NCI-H1930 (cell line): ENCODE results near the gene COX6B1.
A peak's percentile ranks its signal among the peaks of the same experiment; 100 is the strongest.
"Not testable (repeated sequence)": the region's sequence is repeated elsewhere in the genome, so short reads cannot be mapped to it uniquely, and the experiment has no call there.

Source experiments
- DNase-seq, 2 experiments: peaks; one replicate each; lab custom pipeline; 2025; lab: John Stamatoyannopoulos, UW

COX6B1 gene

GRCh38 chr19:35636651-35637050 is 11.5 kb upstream of the COX6B1 start:
- no peak for DNase-seq

GRCh38 chr19:35637165-35637564 is 11.0 kb upstream of the COX6B1 start:
- DNase-seq: no peak

- no peak for DNase-seq
These were observed 8.8 kb upstream of the COX6B1 start for GRCh38 chr19:35639321-35639639.

- DNase-seq: no peak
These were observed 8.3 kb upstream of the COX6B1 start for GRCh38 chr19:35639863-35640262.

DNA sequence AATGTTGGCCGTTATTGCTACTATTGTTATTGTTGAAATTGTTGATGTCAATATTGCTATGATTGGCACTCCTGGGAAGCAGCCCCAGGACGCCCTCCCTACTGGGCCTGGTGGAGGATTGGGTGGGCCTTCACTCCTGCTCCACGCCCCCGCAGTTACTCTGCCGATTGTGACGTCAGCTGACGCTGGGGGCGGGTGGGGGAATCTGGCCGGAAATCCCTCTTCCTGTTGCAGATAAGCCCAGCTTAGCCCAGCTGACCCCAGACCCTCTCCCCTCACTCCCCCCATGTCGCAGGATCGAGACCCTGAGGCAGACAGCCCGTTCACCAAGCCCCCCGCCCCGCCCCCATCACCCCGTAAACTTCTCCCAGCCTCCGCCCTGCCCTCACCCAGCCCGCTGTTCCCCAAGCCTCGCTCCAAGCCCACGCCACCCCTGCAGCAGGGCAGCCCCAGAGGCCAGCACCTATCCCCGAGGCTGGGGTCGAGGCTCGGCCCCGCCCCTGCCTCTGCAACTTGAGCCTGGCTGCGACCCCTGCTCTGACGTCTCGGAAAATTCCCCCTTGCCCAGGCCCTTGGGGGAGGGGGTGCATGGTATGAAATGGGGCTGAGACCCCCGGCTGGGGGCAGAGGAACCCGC is 6.5 kb upstream of the COX6B1 start, which contains the start of gene ETV2:
Gene ETV2 (plus strand): TSS at position 231 of the 637 bp plus-strand sequence. CDS start 716 bp downstream, outside the sequence.
- DNase-seq: no peak

DNA sequence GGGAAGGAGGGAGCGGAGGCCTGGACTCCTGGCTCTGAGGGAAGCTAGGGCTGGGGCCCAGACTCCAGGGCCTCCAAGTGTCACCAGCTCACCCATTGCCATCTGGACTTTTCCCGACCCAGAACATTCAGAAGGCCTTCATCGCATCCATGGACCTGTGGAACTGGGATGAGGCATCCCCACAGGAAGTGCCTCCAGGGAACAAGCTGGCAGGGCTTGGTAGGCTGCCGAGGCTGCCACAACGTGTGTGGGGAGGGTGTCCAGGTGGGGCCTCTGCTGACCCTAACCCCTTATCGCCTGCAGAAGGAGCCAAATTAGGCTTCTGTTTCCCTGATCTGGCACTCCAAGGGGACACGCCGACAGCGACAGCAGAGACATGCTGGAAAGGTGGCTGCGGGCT is 5.8 kb upstream of the COX6B1 start:
- no peak for DNase-seq

DNA sequence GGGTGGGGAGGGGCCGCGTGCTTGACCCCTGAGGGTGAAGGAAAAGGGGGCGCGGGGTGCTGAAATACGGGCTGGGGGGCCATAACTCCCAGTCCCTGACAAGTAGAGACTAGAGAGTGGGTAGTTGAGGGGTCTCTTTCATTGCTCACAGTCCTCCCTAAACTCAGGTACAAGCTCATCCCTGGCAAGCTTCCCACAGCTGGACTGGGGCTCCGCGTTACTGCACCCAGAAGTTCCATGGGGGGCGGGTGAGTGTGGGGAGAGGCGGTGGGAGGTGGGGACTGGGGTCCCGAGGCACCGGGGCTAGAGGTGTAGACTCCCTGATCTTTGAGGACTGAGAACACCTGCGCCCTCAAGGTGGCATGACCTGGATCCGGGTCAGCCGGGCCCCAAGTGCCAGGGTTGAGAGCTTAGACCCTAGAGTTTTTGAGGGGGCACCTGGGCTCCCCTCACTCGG is 5.3 kb upstream of the COX6B1 start:
- no peak for DNase-seq

DNA sequence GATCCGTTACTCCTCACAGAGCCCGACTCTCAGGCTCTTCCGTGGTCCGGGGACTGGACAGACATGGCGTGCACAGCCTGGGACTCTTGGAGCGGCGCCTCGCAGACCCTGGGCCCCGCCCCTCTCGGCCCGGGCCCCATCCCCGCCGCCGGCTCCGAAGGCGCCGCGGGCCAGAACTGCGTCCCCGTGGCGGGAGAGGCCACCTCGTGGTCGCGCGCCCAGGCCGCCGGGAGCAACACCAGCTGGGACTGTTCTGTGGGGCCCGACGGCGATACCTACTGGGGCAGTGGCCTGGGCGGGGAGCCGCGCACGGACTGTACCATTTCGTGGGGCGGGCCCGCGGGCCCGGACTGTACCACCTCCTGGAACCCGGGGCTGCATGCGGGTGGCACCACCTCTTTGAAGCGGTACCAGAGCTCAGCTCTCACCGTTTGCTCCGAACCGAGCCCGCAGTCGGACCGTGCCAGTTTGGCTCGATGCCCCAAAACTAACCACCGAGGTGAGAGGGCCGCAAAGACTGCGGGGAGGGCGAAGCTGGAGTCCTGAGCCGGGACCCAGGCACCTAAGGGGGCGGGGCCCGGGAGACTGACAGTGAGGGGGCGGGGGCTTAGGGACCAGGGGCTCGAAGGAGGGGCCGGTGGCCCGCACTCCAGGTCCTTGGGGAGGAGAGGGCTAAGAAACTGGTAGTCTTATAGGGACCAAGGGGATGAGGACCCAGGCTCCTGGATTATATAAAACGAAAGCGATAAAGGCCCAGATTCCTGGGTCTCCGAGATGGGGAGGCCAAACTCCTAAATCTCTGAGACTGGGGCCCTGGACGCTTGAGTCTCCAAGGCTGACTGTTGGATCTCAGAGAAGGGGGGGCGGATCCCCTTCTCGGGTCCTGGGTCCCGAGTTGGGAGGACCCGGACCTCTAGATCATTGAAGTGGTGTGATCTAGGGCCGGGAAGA is 4.6 kb upstream of the COX6B1 start:
- DNase-seq: peak; percentile 68 to 86

- DNase-seq: peak; percentile 88 to 89
These were observed 3.7 kb upstream of the COX6B1 start for GRCh38 chr19:35644206-35644986.

- DNase-seq: peak; percentile 53
These were observed 3.0 kb upstream of the COX6B1 start for GRCh38 chr19:35644987-35645679.

- no peak for DNase-seq
These were observed 2.2 kb upstream of the COX6B1 start for GRCh38 chr19:35645680-35646511.

DNA sequence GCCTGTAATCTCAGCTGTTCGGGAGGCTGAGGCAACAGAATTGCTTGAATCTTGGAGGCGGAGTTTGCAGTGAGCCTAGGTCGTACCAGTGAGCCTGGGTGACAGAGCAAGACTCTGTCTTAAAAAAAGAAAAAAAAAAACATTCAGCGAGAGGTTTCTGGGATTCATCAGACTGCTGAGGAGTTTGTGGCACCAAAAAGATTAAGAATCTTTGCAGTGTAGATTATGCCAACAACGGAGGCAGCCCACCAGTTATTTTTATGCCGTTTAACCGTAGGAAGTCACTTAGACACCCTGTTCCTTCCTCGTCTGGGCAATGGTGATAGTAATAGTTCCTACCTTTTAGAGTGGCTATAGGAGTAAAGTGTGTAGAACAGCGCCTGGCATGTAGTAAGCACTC is 2.5 kb downstream of the COX6B1 start:
- no peak for DNase-seq

DNA sequence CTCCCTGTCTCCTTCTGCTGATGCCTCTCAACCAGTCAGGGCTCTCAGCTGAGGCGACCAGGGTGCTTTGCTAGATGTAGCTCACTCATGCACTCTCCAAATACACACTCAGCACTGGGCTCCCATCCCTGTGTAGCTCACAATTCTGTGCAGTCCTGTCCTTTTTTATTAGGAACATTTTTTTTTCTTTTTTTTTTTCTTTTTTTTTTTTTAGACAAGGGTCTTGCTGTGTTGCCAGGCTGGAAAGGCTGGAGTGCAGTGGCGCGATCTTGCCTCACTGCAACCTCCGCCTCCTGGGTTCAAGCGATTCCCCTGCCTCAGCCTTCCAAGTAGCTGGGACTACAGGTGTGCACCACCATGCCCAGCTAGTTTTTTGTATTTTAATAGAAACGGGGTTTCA is 6.7 kb downstream of the COX6B1 start:
- not testable (repeated sequence) for DNase-seq

GRCh38 chr19:35655600-35655999 is 7.5 kb downstream of the COX6B1 start:
- DNase-seq: no peak

GRCh38 chr19:35656700-35657099 is 8.6 kb downstream of the COX6B1 start:
- DNase-seq: no peak

DNA sequence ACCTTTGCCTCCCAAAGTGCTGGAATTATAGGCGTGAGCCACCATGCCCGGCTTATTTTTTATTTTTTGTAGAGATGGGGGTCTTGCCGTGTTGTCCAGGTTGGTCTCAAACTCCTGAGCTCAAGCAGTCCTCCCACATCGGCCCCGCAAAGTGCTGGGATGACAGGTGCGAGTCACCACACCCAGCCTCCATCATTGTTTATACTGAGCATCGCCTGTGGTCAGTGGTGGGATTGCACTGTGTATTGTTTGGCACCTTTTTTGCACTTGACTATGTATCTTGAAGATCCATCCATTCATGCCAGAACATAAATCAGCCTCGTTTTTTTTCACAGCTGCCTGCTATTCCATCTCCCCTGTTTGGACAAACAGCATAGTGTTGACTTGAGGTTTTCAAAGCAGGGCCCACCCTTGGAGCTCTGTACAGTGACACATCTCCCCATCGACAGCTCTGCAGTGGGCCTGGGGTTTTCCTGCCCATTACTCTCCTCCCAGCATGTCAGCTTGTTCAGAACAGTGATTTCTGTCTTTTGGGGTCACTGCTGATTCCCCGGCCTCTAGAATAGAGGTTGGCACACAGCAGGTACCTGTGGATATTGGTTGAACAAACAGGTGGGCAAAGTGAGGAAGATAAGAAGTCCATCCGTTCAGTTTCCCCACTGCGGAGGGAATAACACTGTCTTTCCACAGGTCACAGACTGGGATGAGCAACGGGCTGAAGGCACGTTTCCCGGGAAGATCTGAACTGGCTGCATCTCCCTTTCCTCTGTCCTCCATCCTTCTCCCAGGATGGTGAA is 10.0 kb downstream of the COX6B1 start:
- no peak for DNase-seq

- no peak for DNase-seq
These were observed 13.8 kb downstream of the COX6B1 start for GRCh38 chr19:35661995-35662340.

GRCh38 chr19:35663981-35664380 is 15.9 kb downstream of the COX6B1 start:
- no peak for DNase-seq

DNA sequence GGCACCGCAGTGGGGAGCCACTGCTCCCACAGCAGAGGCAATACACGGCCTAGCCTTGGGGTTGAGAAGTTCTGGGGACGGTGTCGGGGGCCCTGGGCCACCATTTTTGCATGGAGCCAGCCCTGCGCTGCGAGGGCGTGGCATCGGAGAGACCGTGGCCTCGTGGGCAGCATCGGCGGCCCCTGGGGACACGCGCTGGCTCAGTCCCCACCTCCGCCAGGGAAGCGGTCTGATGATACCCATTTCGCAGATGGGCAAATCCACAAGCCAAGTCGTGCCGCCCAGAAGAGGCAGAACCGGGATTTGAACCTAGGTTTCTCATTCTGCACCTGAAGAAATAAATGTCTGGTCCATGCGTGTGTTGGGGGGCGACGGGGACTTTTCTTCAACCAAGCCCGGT is 17.0 kb downstream of the COX6B1 start:
- DNase-seq: no peak

GRCh38 chr19:35665604-35666003 is 17.5 kb downstream of the COX6B1 start:
- no peak for DNase-seq
